Skin of body (tissue), 2 donors: ENCODE data around the gene ELN. TPM values are rescaled to one million over a fixed set of nuclear protein-coding genes. Genes with fewer than 3 reads are reported as not detected.

Experiments
- DNase-seq: peaks from one replicate; lab custom pipeline; 2025; lab: John Stamatoyannopoulos, UW
- total RNA-seq: library from RNA; depleted of rRNA; stranded (reverse); fragments of >200 nt; gene quantifications from one replicate; pipeline ENCODE4 v1.2.3, GENCODE V29; 2014

ELN gene
- total RNA-seq, 1 donor from 2014 or later, result 321 TPM

- DNase-seq, result no peak
These were observed 64.5 kb downstream of the ELN start for GRCh38 chr7:74092321-74092963.

- no peak for DNase-seq
These were observed 65.0 kb downstream of the ELN start for GRCh38 chr7:74092964-74093471.

- DNase-seq, result no peak
These were observed 65.8 kb downstream of the ELN start for GRCh38 chr7:74093671-74094223.

- no peak for DNase-seq
These were observed 66.5 kb downstream of the ELN start for GRCh38 chr7:74094224-74095101.

GRCh38 chr7:74095135-74095534 is 67.2 kb downstream of the ELN start:
- no peak for DNase-seq

GRCh38 chr7:74097937-74098614 is 70.1 kb downstream of the ELN start:
- DNase-seq, result no peak

- DNase-seq, result no peak
These were observed 71.1 kb downstream of the ELN start for GRCh38 chr7:74099031-74099430.

GRCh38 chr7:74101061-74101681 is 73.2 kb downstream of the ELN start:
- DNase-seq, result no peak

- no peak for DNase-seq
These were observed 75.3 kb downstream of the ELN start for GRCh38 chr7:74103219-74103772.

- no peak for DNase-seq
These were observed 76.7 kb downstream of the ELN start for GRCh38 chr7:74104702-74105101.

- DNase-seq, result no peak
These were observed 78.0 kb downstream of the ELN start for GRCh38 chr7:74105992-74106391.

GRCh38 chr7:74106846-74107245 is 78.9 kb downstream of the ELN start:
- DNase-seq, result no peak

GRCh38 chr7:74115326-74115725 is 87.4 kb downstream of the ELN start:
- DNase-seq, result no peak

GRCh38 chr7:74116356-74116755 is 88.4 kb downstream of the ELN start:
- DNase-seq, result no peak

Other genes starting within 250 kb of the ELN start
- 75.4 TPM for gene CLDN4, start 197.2 kb upstream of the ELN start, total RNA-seq
- gene METTL27, start 185.7 kb upstream of the ELN start, total RNA-seq, result 3.2 TPM
- gene TMEM270, start 167.0 kb upstream of the ELN start, total RNA-seq, result not detected
- gene LIMK1, start 55.6 kb downstream of the ELN start, total RNA-seq, result 6.4 TPM
- 194 TPM for gene EIF4H, start 146.2 kb downstream of the ELN start, total RNA-seq
- gene LAT2, start 181.8 kb downstream of the ELN start, total RNA-seq, result 6.3 TPM
- 17.0 TPM for gene RFC2, start 226.2 kb downstream of the ELN start, total RNA-seq